Neural progenitor cell (in vitro differentiated cells): ENCODE results near the gene YBEY. TPM values are rescaled to one million over a fixed set of nuclear protein-coding genes. Genes with fewer than 3 reads are reported as not detected.

Experiments
- DNase-seq: peaks from one replicate; pipeline ENCODE4 v3.0.0-alpha.2; 2016; ENCODE audit warnings: low spot score
- H2AFZ ChIP-seq: fragments of 200-600 bp; sonication (generic); replicated peaks from 2 replicates; pipeline ENCODE4 v1.6.1; 2016; ENCODE audit warnings: antibody characterized with exemption
- H3F3A ChIP-seq: fragments of 200-600 bp; sonication (generic); 2 replicates; pipeline ENCODE4 v1.6.1; 2016; ENCODE audit warnings: antibody characterized with exemption, low read depth
- H3K27ac ChIP-seq: fragments of 200-600 bp; sonication (generic); 2 replicates; pipeline ENCODE4 v1.5.1; 2016; ENCODE audit warnings: mild to moderate bottlenecking
- H3K27me3 ChIP-seq: fragments of 200-600 bp; sonication (generic); 2 replicates; pipeline ENCODE4 v1.6.1; 2016; ENCODE audit warnings: mild to moderate bottlenecking, moderate library complexity
- H3K36me3 ChIP-seq: fragments of 200-600 bp; sonication (generic); 2 replicates; pipeline ENCODE4 v1.5.1; 2016
- H3K4me1 ChIP-seq: fragments of 200-600 bp; sonication (generic); 2 replicates; pipeline ENCODE4 v1.6.1; 2016; ENCODE audit warnings: mixed run types
- H3K4me2 ChIP-seq: fragments of 200-600 bp; sonication (generic); 2 replicates; pipeline ENCODE4 v1.6.1; 2016
- H3K4me3 ChIP-seq: fragments of 200-600 bp; sonication (generic); 2 replicates; pipeline ENCODE4 v1.5.1; 2016
- H3K79me2 ChIP-seq: fragments of 200-600 bp; sonication (generic); 2 replicates; pipeline ENCODE4 v1.6.1; 2016; ENCODE audit warnings: low read depth
- H3K9ac ChIP-seq: fragments of 200-600 bp; sonication (generic); 2 replicates; pipeline ENCODE4 v1.6.1; 2016
- H3K9me3 ChIP-seq: fragments of 200-600 bp; sonication (generic); 2 replicates; pipeline ENCODE4 v1.5.1; 2016; ENCODE audit warnings: low read depth
- H4K20me1 ChIP-seq: fragments of 200-600 bp; sonication (generic); 2 replicates; pipeline ENCODE4 v1.6.1; 2016; ENCODE audit warnings: low read depth
- H3K27ac Mint-ChIP-seq: 3 replicates; pipeline ENCODE4 v1.8.0; 2021; ENCODE audit warnings: mixed read lengths
- H3K27me3 Mint-ChIP-seq: 2 replicates; pipeline ENCODE4 v1.8.0; 2022; ENCODE audit warnings: low read depth, mild to moderate bottlenecking, inconsistent platforms, moderate library complexity, mixed read lengths; ENCODE audit not compliant: insufficient read depth
- H3K36me3 Mint-ChIP-seq: 3 replicates; pipeline ENCODE4 v1.8.0; 2021; ENCODE audit warnings: mixed read lengths
- H3K4me1 Mint-ChIP-seq: 3 replicates; pipeline ENCODE4 v1.8.0; 2021; ENCODE audit warnings: mixed read lengths
- H3K4me3 Mint-ChIP-seq: 3 replicates; pipeline ENCODE4 v1.8.0; 2021; ENCODE audit warnings: mild to moderate bottlenecking, moderate library complexity, mixed read lengths
- H3K9me3 Mint-ChIP-seq: 3 replicates; pipeline ENCODE4 v1.8.0; 2020; ENCODE audit warnings: mixed read lengths
- EZH2 ChIP-seq: fragments of 200-600 bp; sonication (generic); IDR thresholded peaks from 2 replicates; pipeline ENCODE4 v1.6.1; 2017; ENCODE audit warnings: antibody characterized with exemption, mild to moderate bottlenecking, moderate library complexity
- EZH2phosphoT487 ChIP-seq: fragments of 200-600 bp; sonication (generic); IDR thresholded peaks from 2 replicates; pipeline ENCODE4 v1.6.1; 2017; ENCODE audit warnings: antibody characterized with exemption
- total RNA-seq: library from RNA; depleted of rRNA; stranded (reverse); fragments of >200 nt; gene quantifications from 2 replicates; pipeline ENCODE4 v1.2.3, GENCODE V29; 2015; ENCODE audit warnings: low replicate concordance
- TF ChIP-seq, protein P1 (sequence below): fragments of 200-600 bp; sonication (generic); IDR thresholded peaks from 2 replicates; pipeline ENCODE4 v1.5.1; 2017; ENCODE audit warnings: antibody characterized with exemption, mild to moderate bottlenecking

Gene YBEY
- total RNA-seq, 1 donor from 2014 or later: 47.3 TPM

GRCh38 chr21:46268371-46268770, 17.8 kb upstream of the YBEY start:
- H3K36me3 Mint-ChIP-seq: peaks cover 24% of the 10 kb centered on the region
- Histone ChIP-seq H3K9ac (no peak overlapping the region), H3K27me3 (no peaks in the 10 kb centered on the region), H3K79me2 (no peaks in the 10 kb centered on the region), H3K9me3 (no peaks in the 10 kb centered on the region), H3K4me3 (no peak overlapping the region), H4K20me1 (peaks cover 3% of the 10 kb centered on the region), H3K4me1 (no peaks in the 10 kb centered on the region), H3F3A (no peaks in the 10 kb centered on the region), H2AFZ (no peak overlapping the region), H3K36me3 (no peaks in the 10 kb centered on the region), H3K27ac (no peak overlapping the region), H3K4me2 (no peak overlapping the region)
- no peaks in the 10 kb centered on the region for H3K9me3 Mint-ChIP-seq
- DNase-seq: no peak
- H3K4me1 Mint-ChIP-seq: no peaks in the 10 kb centered on the region
- TF ChIP-seq EZH2 (no peak), EZH2phosphoT487 (no peak)
- TF ChIP-seq, protein P1, sequence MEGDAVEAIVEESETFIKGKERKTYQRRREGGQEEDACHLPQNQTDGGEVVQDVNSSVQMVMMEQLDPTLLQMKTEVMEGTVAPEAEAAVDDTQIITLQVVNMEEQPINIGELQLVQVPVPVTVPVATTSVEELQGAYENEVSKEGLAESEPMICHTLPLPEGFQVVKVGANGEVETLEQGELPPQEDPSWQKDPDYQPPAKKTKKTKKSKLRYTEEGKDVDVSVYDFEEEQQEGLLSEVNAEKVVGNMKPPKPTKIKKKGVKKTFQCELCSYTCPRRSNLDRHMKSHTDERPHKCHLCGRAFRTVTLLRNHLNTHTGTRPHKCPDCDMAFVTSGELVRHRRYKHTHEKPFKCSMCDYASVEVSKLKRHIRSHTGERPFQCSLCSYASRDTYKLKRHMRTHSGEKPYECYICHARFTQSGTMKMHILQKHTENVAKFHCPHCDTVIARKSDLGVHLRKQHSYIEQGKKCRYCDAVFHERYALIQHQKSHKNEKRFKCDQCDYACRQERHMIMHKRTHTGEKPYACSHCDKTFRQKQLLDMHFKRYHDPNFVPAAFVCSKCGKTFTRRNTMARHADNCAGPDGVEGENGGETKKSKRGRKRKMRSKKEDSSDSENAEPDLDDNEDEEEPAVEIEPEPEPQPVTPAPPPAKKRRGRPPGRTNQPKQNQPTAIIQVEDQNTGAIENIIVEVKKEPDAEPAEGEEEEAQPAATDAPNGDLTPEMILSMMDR: no peak
- no peak overlapping the region for H3K27ac Mint-ChIP-seq
- peaks cover 7% of the 10 kb centered on the region for H3K27me3 Mint-ChIP-seq
- H3K4me3 Mint-ChIP-seq: no peak overlapping the region

DNA sequence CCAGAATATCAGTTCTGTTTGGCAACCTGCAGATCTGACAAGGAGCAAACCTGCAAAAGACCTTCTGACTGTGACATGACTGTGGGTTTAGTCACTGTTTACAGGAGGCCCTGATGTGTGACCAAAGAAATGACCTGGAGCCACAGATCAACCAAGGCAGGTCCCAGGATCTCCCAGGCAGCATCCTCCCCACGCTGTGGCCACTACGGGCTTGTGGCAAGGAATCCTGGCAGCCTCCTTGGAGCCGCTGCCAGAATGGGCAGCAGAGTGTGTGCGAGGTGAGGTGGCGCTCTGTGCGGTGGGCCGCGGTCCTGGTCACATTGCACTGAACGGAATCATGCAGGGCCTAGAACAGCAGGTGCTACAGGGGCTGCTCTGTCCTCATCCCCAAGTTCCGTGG, 16.7 kb upstream of the YBEY start:
- Mint-ChIP-seq H3K4me3 (no peak overlapping the region), H3K36me3 (peaks cover 31% of the 10 kb centered on the region)

DNA sequence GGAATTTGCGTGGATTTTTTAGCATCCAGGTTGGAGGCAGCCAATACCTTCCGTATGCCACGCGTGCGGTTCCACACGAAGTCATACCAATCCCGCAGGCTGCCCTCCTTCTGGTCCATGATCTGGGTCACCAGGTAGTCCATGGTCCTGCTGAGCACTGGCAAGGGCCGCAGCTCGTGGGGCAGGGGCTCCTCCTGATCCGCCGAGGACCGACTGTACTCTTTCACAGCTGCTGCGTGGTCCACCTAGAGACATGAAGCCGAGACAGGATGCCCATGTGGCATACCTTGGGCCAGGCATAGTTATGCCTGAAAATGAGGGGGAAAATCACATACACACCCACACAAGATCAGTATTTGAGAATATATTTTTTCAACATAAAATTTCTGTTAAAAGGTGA, 12.8 kb upstream of the YBEY start:
- Histone ChIP-seq H3K27me3 (no peaks in the 10 kb centered on the region), H3K4me1 (no peaks in the 10 kb centered on the region), H4K20me1 (peaks cover 7% of the 10 kb centered on the region), H3K36me3 (no peaks in the 10 kb centered on the region), H2AFZ (no peak overlapping the region), H3K27ac (no peak overlapping the region), H3K9ac (no peak overlapping the region), H3K4me3 (no peak overlapping the region), H3K4me2 (no peak overlapping the region), H3K79me2 (no peaks in the 10 kb centered on the region), H3K9me3 (no peaks in the 10 kb centered on the region), H3F3A (no peaks in the 10 kb centered on the region)
- H3K36me3 Mint-ChIP-seq: peaks cover 37% of the 10 kb centered on the region
- H3K27me3 Mint-ChIP-seq: peaks cover 3% of the 10 kb centered on the region
- TF ChIP-seq, protein P1: no peak
- TF ChIP-seq EZH2phosphoT487 (no peak), EZH2 (no peak)
- H3K4me3 Mint-ChIP-seq: no peak overlapping the region
- no peak for DNase-seq
- no peaks in the 10 kb centered on the region for H3K4me1 Mint-ChIP-seq
- H3K9me3 Mint-ChIP-seq: no peaks in the 10 kb centered on the region
- H3K27ac Mint-ChIP-seq: no peak overlapping the region

More for the DNA sequence above, 16.7 kb upstream of the YBEY start:
- Histone ChIP-seq H3K36me3 (no peaks in the 10 kb centered on the region), H4K20me1 (peaks cover 3% of the 10 kb centered on the region), H3K4me3 (no peak overlapping the region), H3K4me2 (no peak overlapping the region), H3F3A (no peaks in the 10 kb centered on the region), H3K27ac (no peak overlapping the region), H2AFZ (no peak overlapping the region), H3K79me2 (no peaks in the 10 kb centered on the region), H3K9ac (no peak overlapping the region), H3K9me3 (no peaks in the 10 kb centered on the region), H3K4me1 (no peaks in the 10 kb centered on the region), H3K27me3 (no peaks in the 10 kb centered on the region)
- H3K9me3 Mint-ChIP-seq: no peaks in the 10 kb centered on the region
- no peaks in the 10 kb centered on the region for H3K4me1 Mint-ChIP-seq
- TF ChIP-seq, protein P1: no peak
- no peak for TF ChIP-seq EZH2
- no peak for TF ChIP-seq EZH2phosphoT487
- no peak for DNase-seq
- H3K27ac Mint-ChIP-seq: no peak overlapping the region
- peaks cover 7% of the 10 kb centered on the region for H3K27me3 Mint-ChIP-seq
